ENCODE results near the gene HBD. TPM values are rescaled to one million over a fixed set of nuclear protein-coding genes. Genes with fewer than 3 reads are reported as not detected.

HBD gene
- total RNA-seq, 1 experiment from 2014 or later = not detected

Other genes with a start within 250 kb of the HBD start
- gene OR51L1, start 239.6 kb downstream of the HBD start, total RNA-seq (2021; ENCODE audit: unreplicated experiment) = not detected
- not detected for gene OR52J3, start 188.0 kb downstream of the HBD start, total RNA-seq (2021; ENCODE audit: unreplicated experiment)
- not detected for gene OR52E2, start 174.9 kb downstream of the HBD start, total RNA-seq (2021; ENCODE audit: unreplicated experiment)
- gene OR52E1, start 164.9 kb downstream of the HBD start, total RNA-seq (2021; ENCODE audit: unreplicated experiment) = not detected
- not detected for gene OR52A5, start 96.1 kb downstream of the HBD start, total RNA-seq (2021; ENCODE audit: unreplicated experiment)
- gene OR52A1, start 79.7 kb downstream of the HBD start, total RNA-seq (2021; ENCODE audit: unreplicated experiment) = not detected
- gene OR51V1, start 33.8 kb downstream of the HBD start, total RNA-seq (2021; ENCODE audit: unreplicated experiment) = not detected
- not detected for gene HBB, start 7.4 kb downstream of the HBD start, total RNA-seq (2021; ENCODE audit: unreplicated experiment)
- gene HBG1, start 15.4 kb upstream of the HBD start, total RNA-seq (2021; ENCODE audit: unreplicated experiment) = 3.6 TPM
- 48.1 TPM for gene HBG2, start 20.3 kb upstream of the HBD start, total RNA-seq (2021; ENCODE audit: unreplicated experiment)
- gene HBE1, start 35.5 kb upstream of the HBD start, total RNA-seq (2021; ENCODE audit: unreplicated experiment) = 212 TPM
- gene OR51B4, start 67.5 kb upstream of the HBD start, total RNA-seq (2021; ENCODE audit: unreplicated experiment) = 43.7 TPM
- 17.1 TPM for gene OR51B2, start 89.8 kb upstream of the HBD start, total RNA-seq (2021; ENCODE audit: unreplicated experiment)
- 140 TPM for gene OR51B5, start 109.0 kb upstream of the HBD start, total RNA-seq (2021; ENCODE audit: unreplicated experiment)
- gene OR51B6, start 117.0 kb upstream of the HBD start, total RNA-seq (2021; ENCODE audit: unreplicated experiment) = not detected
- gene OR51M1, start 149.3 kb upstream of the HBD start, total RNA-seq (2021; ENCODE audit: unreplicated experiment) = not detected
- not detected for gene OR51Q1, start 187.6 kb upstream of the HBD start, total RNA-seq (2021; ENCODE audit: unreplicated experiment)
- gene OR51I1, start 207.0 kb upstream of the HBD start, total RNA-seq (2021; ENCODE audit: unreplicated experiment) = 23.1 TPM
- gene OR51I2, start 214.8 kb upstream of the HBD start, total RNA-seq (2021; ENCODE audit: unreplicated experiment) = not detected

Measured in HCT116 (cell line).